ENCODE data around the gene CAPN12.
"Not testable (repeated sequence)": the region's sequence is repeated elsewhere in the genome, so short reads cannot be mapped to it uniquely, and the experiment has no call there.

Gene CAPN12

GRCh38 chr19:38770949-38771275 lies 26.6 kb upstream of the CAPN12 start:
- DNase-seq = not testable (repeated sequence)

- DNase-seq = not testable (repeated sequence)
These were observed 26.1 kb upstream of the CAPN12 start for GRCh38 chr19:38770228-38770948.

- peak; percentile 65 for DNase-seq
These were observed 25.4 kb upstream of the CAPN12 start for GRCh38 chr19:38769635-38770211.

- no peak for DNase-seq
These were observed 22.2 kb upstream of the CAPN12 start for GRCh38 chr19:38766276-38767047.

- DNase-seq = no peak
These were observed 20.9 kb upstream of the CAPN12 start for GRCh38 chr19:38765214-38765613.

GRCh38 chr19:38763795-38764220 lies 19.5 kb upstream of the CAPN12 start:
- DNase-seq = no peak

GRCh38 chr19:38761884-38762389 lies 17.7 kb upstream of the CAPN12 start:
- not testable (repeated sequence) for DNase-seq

- DNase-seq = not testable (repeated sequence)
These were observed 16.7 kb upstream of the CAPN12 start for GRCh38 chr19:38760805-38761517.

- DNase-seq = no peak
These were observed 15.3 kb upstream of the CAPN12 start for GRCh38 chr19:38759590-38760003.

- not testable (repeated sequence) for DNase-seq
These were observed 9.9 kb upstream of the CAPN12 start for GRCh38 chr19:38754196-38754595.

GRCh38 chr19:38753783-38754182 lies 9.5 kb upstream of the CAPN12 start:
- DNase-seq = not testable (repeated sequence)

- DNase-seq = no peak
These were observed 1.0 kb upstream of the CAPN12 start for GRCh38 chr19:38745316-38745715.

- DNase-seq = no peak
These were observed 600 bp upstream of the CAPN12 start for GRCh38 chr19:38744874-38745273.

- DNase-seq = no peak
These were observed 628 bp downstream of the CAPN12 start for GRCh38 chr19:38743394-38744297.

GRCh38 chr19:38742906-38743305 lies 1.4 kb downstream of the CAPN12 start:
- no peak for DNase-seq

- no peak for DNase-seq
These were observed 2.0 kb downstream of the CAPN12 start for GRCh38 chr19:38742296-38742695.

- DNase-seq = no peak
These were observed 2.6 kb downstream of the CAPN12 start for GRCh38 chr19:38741670-38742069.

GRCh38 chr19:38740932-38741331 lies 3.3 kb downstream of the CAPN12 start:
- no peak for DNase-seq

GRCh38 chr19:38740257-38740592 lies 4.0 kb downstream of the CAPN12 start:
- DNase-seq = no peak

- DNase-seq = no peak
These were observed 4.6 kb downstream of the CAPN12 start for GRCh38 chr19:38739440-38740256.

Data from fibroblast of skin of abdomen (primary cell).